Large intestine (tissue), 3 donors: ENCODE measurements around the gene OBSCN. TPM values are rescaled to one million over a fixed set of nuclear protein-coding genes. Genes with fewer than 3 reads are reported as not detected.

Experiments
- DNase-seq, 2 donors: peaks; one replicate each; pipeline versions ENCODE4 v3.0.0 to v3.0.0-alpha.2; 2013
- H3K27ac ChIP-seq: one replicate; pipeline ENCODE4 v1.5.1; 2013; ENCODE audit warnings: low read length
- H3K27me3 ChIP-seq: 2 replicates; pipeline ENCODE4 v1.6.1; 2013; ENCODE audit warnings: low read length; ENCODE audit not compliant: control insufficient read depth, insufficient read depth
- H3K36me3 ChIP-seq: 2 replicates; pipeline ENCODE4 v1.6.1; 2013; ENCODE audit warnings: low read length; ENCODE audit not compliant: control insufficient read depth, insufficient read depth
- H3K4me1 ChIP-seq: one replicate; pipeline ENCODE4 v1.6.1; 2013; ENCODE audit warnings: low read length; ENCODE audit not compliant: control insufficient read depth, insufficient read depth
- H3K4me3 ChIP-seq: one replicate; pipeline ENCODE4 v1.5.1; 2013; ENCODE audit warnings: low read length
- H3K9me3 ChIP-seq: one replicate; pipeline ENCODE4 v1.6.1; 2013; ENCODE audit warnings: mild to moderate bottlenecking, low read depth, low read length, moderate library complexity; ENCODE audit not compliant: control insufficient read depth
- WGBS: methylation state at CpG from one replicate; pipeline ENCODE4 v1.1.5; 2013; ENCODE audit warnings: low lambda C conversion rate; ENCODE audit not compliant: insufficient coverage; 5-methylcytosine and 5-hydroxymethylcytosine counted together
- polyA plus RNA-seq: library from polyadenylated mRNA; unstranded; fragments of 120-200 nt; gene quantifications from one replicate; pipeline ENCODE4 v1.2.1, GENCODE V29; 2013

OBSCN gene
- polyA plus RNA-seq, 1 donor: 58.9 TPM

GRCh38 chr1:228423404-228424053, 215.7 kb downstream of the OBSCN start:
- DNase-seq: peak; percentile 29 to 75
- Histone ChIP-seq H3K9me3 (peaks cover 3% of the 10 kb centered on the region), H3K36me3 (no peaks in the 10 kb centered on the region), H3K27ac (no peak overlapping the region), H3K27me3 (peaks cover 10% of the 10 kb centered on the region), H3K4me3 (no peak overlapping the region), H3K4me1 (no peaks in the 10 kb centered on the region)
- WGBS: no CpG with 5 or more reads among the region's 7 CpGs

- Histone ChIP-seq H3K27me3 (peaks cover 9% of the 10 kb centered on the region), H3K36me3 (no peaks in the 10 kb centered on the region), H3K4me3 (no peak overlapping the region), H3K27ac (no peak overlapping the region), H3K9me3 (peaks cover 3% of the 10 kb centered on the region), H3K4me1 (no peaks in the 10 kb centered on the region)
- no CpG with 5 or more reads among the region's 62 CpGs for WGBS
- no peak for DNase-seq
These were observed 217.1 kb downstream of the OBSCN start for GRCh38 chr1:228424685-228425660.

- peaks cover 3% of the 10 kb centered on the region for H3K9me3 ChIP-seq
- H3K36me3 ChIP-seq: no peaks in the 10 kb centered on the region
- 75% methylated on average over 2 of the region's 5 CpGs for WGBS
- no peak for DNase-seq
- no peaks in the 10 kb centered on the region for H3K4me1 ChIP-seq
- no peak overlapping the region for H3K4me3 ChIP-seq
- H3K27ac ChIP-seq: no peak overlapping the region
- peaks cover 8% of the 10 kb centered on the region for H3K27me3 ChIP-seq
These were observed 218.8 kb downstream of the OBSCN start for GRCh38 chr1:228426518-228427175.

- no peak for DNase-seq
- Histone ChIP-seq H3K4me3 (no peak overlapping the region), H3K36me3 (no peaks in the 10 kb centered on the region), H3K9me3 (peaks cover 3% of the 10 kb centered on the region), H3K4me1 (peaks cover 4% of the 10 kb centered on the region), H3K27ac (no peak overlapping the region), H3K27me3 (peaks cover 8% of the 10 kb centered on the region)
- 20% methylated on average over 1 of the region's 4 CpGs for WGBS
These were observed 220.6 kb downstream of the OBSCN start for GRCh38 chr1:228428412-228428811.

Other genes with a start within 250 kb of the OBSCN start
- gene WNT3A, start 201.0 kb upstream of the OBSCN start, polyA plus RNA-seq: not detected
- gene ARF1, start 125.3 kb upstream of the OBSCN start, polyA plus RNA-seq: 416 TPM
- gene C1orf35, start 104.7 kb upstream of the OBSCN start, polyA plus RNA-seq: 17.3 TPM
- gene MRPL55, start 98.7 kb upstream of the OBSCN start, polyA plus RNA-seq: 61.1 TPM
- 397 TPM for gene GUK1, start 67.8 kb upstream of the OBSCN start, polyA plus RNA-seq
- 7.2 TPM for gene GJC2, start 58.1 kb upstream of the OBSCN start, polyA plus RNA-seq
- gene IBA57, start 42.2 kb upstream of the OBSCN start, polyA plus RNA-seq: 9.2 TPM
- 17.7 TPM for gene TRIM11, start 198.8 kb downstream of the OBSCN start, polyA plus RNA-seq
- 1.3 TPM for gene TRIM17, start 208.8 kb downstream of the OBSCN start, polyA plus RNA-seq